Measurements from ENCODE around the gene NT5M.
A peak's percentile ranks its signal among the peaks of the same experiment; 100 is the strongest.

The NT5M gene

GRCh38 chr17:17343896-17344506 is 40.8 kb downstream of the NT5M start:
- DNase-seq: no peak

- no peak for DNase-seq
Observed at GRCh38 chr17:17344507-17345293, 41.5 kb downstream of the NT5M start.

GRCh38 chr17:17345294-17345597 is 42.1 kb downstream of the NT5M start:
- no peak for DNase-seq

- DNase-seq: no peak
Observed at GRCh38 chr17:17345686-17346427, 42.7 kb downstream of the NT5M start.

- DNase-seq: no peak
Observed at GRCh38 chr17:17346428-17347233, 43.5 kb downstream of the NT5M start.

GRCh38 chr17:17347234-17347955 is 44.2 kb downstream of the NT5M start:
- DNase-seq: no peak

- no peak for DNase-seq
Observed at GRCh38 chr17:17347956-17348871, 45.0 kb downstream of the NT5M start.

- no peak for DNase-seq
Observed at GRCh38 chr17:17348872-17349723, 45.9 kb downstream of the NT5M start.

- DNase-seq: no peak
Observed at GRCh38 chr17:17349724-17350106, 46.5 kb downstream of the NT5M start.

- no peak for DNase-seq
Observed at GRCh38 chr17:17350491-17351355, 47.5 kb downstream of the NT5M start.

- DNase-seq: no peak
Observed at GRCh38 chr17:17351356-17351891, 48.3 kb downstream of the NT5M start.

- no peak for DNase-seq
Observed at GRCh38 chr17:17351901-17352781, 49.0 kb downstream of the NT5M start.

- DNase-seq: no peak
Observed at GRCh38 chr17:17352836-17353624, 49.9 kb downstream of the NT5M start.

- DNase-seq: no peak
Observed at GRCh38 chr17:17353625-17354484, 50.7 kb downstream of the NT5M start.

GRCh38 chr17:17354560-17355349 is 51.6 kb downstream of the NT5M start:
- DNase-seq: peak; percentile 58 to 66 (median 60)

All from activated CD4-positive, CD25-positive, alpha-beta regulatory T cell (primary cell).